ENCODE results near the gene MRTFB. TPM values are rescaled to one million over a fixed set of nuclear protein-coding genes. Genes with fewer than 3 reads are reported as not detected.

The MRTFB gene
- total RNA-seq, 3 donors from 2014 or later (not counting 1 experiment from before 2014, with no cell fraction given) = 12.8 to 22.8 (median 19.6) TPM

DNA sequence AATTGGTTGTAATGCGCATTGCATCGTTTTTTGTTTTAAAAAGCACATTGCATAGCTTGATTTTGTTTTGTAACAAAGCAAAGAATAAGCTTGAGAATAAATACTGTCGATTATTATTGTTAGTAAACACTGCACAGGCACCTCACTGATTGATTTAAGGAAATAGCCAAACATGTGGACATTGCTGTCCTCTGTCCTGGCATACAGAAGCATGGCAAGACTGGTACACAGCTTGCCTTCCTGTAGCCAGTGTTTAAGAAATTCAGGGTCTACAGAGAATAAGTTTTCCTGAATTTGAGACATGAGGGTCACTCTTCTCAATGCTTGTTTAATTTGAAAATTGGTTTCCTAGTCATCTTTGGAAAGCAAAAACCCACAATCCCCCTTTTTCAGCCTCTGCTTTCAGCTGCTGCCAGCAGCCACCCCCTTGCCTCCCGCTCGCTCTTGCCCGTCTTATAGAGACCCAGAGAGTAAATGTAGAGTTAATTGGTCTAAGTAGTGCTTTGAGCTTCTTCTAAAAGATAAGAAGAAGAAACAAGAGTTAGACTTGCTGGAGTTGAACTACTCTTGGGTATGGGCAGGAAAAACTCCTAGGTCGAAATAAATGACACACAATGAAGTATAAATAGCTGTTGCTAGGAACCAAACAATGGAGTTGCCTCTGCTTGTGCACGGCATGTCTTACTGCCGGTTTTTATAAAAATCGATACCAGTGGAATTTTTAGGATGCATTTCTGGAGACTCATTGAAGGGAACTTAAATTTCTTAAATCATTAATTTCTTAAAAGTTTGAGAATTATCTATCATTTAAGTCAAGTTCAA lies 116.6 kb downstream of the MRTFB start:
- H3K4me1 Mint-ChIP-seq = no peaks in the 10 kb centered on the region
- Histone ChIP-seq H3K27me3 (ENCODE audit: control insufficient read depth, insufficient read depth, low read length) (no peaks in the 10 kb centered on the region), H3K9me3 (ENCODE audit: control insufficient read depth, insufficient read depth, low read length) (no peaks in the 10 kb centered on the region), H3K36me3 (ENCODE audit: control insufficient read depth, insufficient read depth, low read length) (no peaks in the 10 kb centered on the region), H3K4me1 (ENCODE audit: control insufficient read depth, insufficient read depth, low read length) (no peaks in the 10 kb centered on the region), H3K4me3 (ENCODE audit: low read length) (no peak overlapping the region), H3K27ac (ENCODE audit: low read length) (no peak overlapping the region)
- no peak for ATAC-seq
- H3K27me3 Mint-ChIP-seq (ENCODE audit: low read depth in 2 of 2) = no peaks in the 10 kb centered on the region
- no peaks in the 10 kb centered on the region for H3K9me3 Mint-ChIP-seq
- TF ChIP-seq, protein P1, sequence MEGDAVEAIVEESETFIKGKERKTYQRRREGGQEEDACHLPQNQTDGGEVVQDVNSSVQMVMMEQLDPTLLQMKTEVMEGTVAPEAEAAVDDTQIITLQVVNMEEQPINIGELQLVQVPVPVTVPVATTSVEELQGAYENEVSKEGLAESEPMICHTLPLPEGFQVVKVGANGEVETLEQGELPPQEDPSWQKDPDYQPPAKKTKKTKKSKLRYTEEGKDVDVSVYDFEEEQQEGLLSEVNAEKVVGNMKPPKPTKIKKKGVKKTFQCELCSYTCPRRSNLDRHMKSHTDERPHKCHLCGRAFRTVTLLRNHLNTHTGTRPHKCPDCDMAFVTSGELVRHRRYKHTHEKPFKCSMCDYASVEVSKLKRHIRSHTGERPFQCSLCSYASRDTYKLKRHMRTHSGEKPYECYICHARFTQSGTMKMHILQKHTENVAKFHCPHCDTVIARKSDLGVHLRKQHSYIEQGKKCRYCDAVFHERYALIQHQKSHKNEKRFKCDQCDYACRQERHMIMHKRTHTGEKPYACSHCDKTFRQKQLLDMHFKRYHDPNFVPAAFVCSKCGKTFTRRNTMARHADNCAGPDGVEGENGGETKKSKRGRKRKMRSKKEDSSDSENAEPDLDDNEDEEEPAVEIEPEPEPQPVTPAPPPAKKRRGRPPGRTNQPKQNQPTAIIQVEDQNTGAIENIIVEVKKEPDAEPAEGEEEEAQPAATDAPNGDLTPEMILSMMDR (IDR thresholded peaks at IDR 0.05) = no peak
- no peak overlapping the region for H3K4me3 Mint-ChIP-seq
- WGBS (ENCODE audit: insufficient coverage) = 94% methylated on average over 10 of the region's 10 CpGs
- no peak overlapping the region for H3K27ac Mint-ChIP-seq
- no peak for DNase-seq
- no peaks in the 10 kb centered on the region for H3K36me3 Mint-ChIP-seq
- intact Hi-C loops (cut with micrococcal nuclease) = loop anchor here (10.0 kb wide), 1 partner anchor 57 kb away; no protein-coding TSS in a partner anchor

DNA sequence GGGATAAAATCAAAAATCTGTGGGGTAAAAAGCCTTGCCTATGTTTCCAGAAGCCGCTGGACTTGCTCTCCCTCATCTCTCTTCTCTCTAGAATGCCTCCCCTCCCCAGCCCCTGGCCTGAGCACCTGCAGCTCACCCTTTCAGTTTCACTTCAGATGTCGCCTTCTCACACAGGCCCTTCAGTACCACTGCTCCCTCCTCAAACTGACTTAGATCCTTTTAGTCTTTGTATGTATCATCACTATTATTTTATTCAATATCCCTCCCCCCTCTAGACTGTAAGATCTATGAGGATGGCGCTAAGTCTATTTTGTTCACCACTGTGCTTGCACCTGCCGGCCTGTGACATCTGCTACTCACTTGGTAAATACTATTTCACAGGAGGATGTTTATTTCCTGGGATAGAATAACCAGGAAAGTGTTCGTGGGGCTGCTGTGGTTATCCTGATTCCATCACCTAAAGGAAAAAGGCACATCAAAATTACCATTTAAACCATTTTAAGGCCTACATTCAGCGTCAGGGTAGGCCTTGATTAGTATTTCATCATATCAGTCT lies 122.3 kb downstream of the MRTFB start:
- ATAC-seq (peak; percentile 59 to 64 (median 61)), DNase-seq (peak in 1 of 2 donors; percentile 62)
- WGBS (ENCODE audit: insufficient coverage) = 19% methylated on average over 2 of the region's 6 CpGs
- no peak overlapping the region for H3K27ac ChIP-seq (ENCODE audit: low read length)
- H3K4me3 Mint-ChIP-seq = peak overlapping the region; percentile 53
- no peaks in the 10 kb centered on the region for H3K36me3 ChIP-seq (ENCODE audit: control insufficient read depth, insufficient read depth, low read length)
- H3K4me3 ChIP-seq (ENCODE audit: low read length) = no peak overlapping the region
- intact Hi-C loops (cut with micrococcal nuclease) = no loop called here
- TF ChIP-seq, protein P1 (IDR thresholded peaks at IDR 0.05) = no peak
- peak overlapping the region; percentile 38 to 83 for H3K27ac Mint-ChIP-seq
- H3K27me3 Mint-ChIP-seq (ENCODE audit: low read depth in 2 of 2) = no peaks in the 10 kb centered on the region
- no peaks in the 10 kb centered on the region for H3K36me3 Mint-ChIP-seq
- no peaks in the 10 kb centered on the region for H3K27me3 ChIP-seq (ENCODE audit: control insufficient read depth, insufficient read depth, low read length)
- H3K4me1 Mint-ChIP-seq = peaks cover 13 to 16% of the 10 kb centered on the region in 2 donors
- peaks cover 9% of the 10 kb centered on the region for H3K4me1 ChIP-seq (ENCODE audit: control insufficient read depth, insufficient read depth, low read length)
- no peaks in the 10 kb centered on the region for H3K9me3 ChIP-seq (ENCODE audit: control insufficient read depth, insufficient read depth, low read length)
- H3K9me3 Mint-ChIP-seq = no peaks in the 10 kb centered on the region

DNA sequence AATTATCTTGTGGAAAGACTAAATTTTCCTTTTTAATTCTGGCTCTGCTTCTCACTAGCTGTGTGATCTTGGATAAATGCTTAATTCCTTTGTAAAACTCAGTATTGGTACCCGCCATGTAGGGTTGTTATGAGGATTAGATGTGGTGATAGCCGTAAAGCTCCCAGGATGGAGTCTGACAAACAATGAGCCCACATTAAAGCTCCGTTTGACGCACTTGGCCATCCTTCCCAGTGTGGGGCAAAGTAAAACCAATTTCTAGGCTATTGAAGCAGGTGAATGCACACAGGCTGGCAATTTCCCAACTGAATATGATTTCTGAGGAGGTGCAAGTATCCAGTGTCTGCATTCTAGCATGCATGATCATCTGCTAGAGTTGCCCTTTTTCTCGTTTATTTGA lies 123.6 kb downstream of the MRTFB start:
- TF ChIP-seq, protein P1 (IDR thresholded peaks at IDR 0.05) = no peak
- Histone ChIP-seq H3K27me3 (ENCODE audit: control insufficient read depth, insufficient read depth, low read length) (no peaks in the 10 kb centered on the region), H3K4me1 (ENCODE audit: control insufficient read depth, insufficient read depth, low read length) (peaks cover 9% of the 10 kb centered on the region), H3K4me3 (ENCODE audit: low read length) (no peak overlapping the region), H3K9me3 (ENCODE audit: control insufficient read depth, insufficient read depth, low read length) (no peaks in the 10 kb centered on the region), H3K27ac (ENCODE audit: low read length) (no peak overlapping the region), H3K36me3 (ENCODE audit: control insufficient read depth, insufficient read depth, low read length) (no peaks in the 10 kb centered on the region)
- ATAC-seq (no peak), DNase-seq (peak in 1 of 2 donors; percentile 43)
- no peaks in the 10 kb centered on the region for H3K27me3 Mint-ChIP-seq (ENCODE audit: low read depth in 2 of 2)
- peaks cover 13 to 28% of the 10 kb centered on the region in 2 donors for H3K4me1 Mint-ChIP-seq
- H3K9me3 Mint-ChIP-seq = no peaks in the 10 kb centered on the region
- WGBS (ENCODE audit: insufficient coverage) = 95% methylated on average over 5 of the region's 5 CpGs
- no peak overlapping the region for H3K27ac Mint-ChIP-seq
- H3K4me3 Mint-ChIP-seq = no peak overlapping the region
- intact Hi-C loops (cut with micrococcal nuclease) = no loop called here
- no peaks in the 10 kb centered on the region for H3K36me3 Mint-ChIP-seq

All from natural killer cell (primary cell).